ENCODE data around the gene SLC25A25. TPM values are rescaled to one million over a fixed set of nuclear protein-coding genes. Genes with fewer than 3 reads are reported as not detected.

Gene SLC25A25
- total RNA-seq, 1 donor from 2014 or later: 16.8 TPM

GRCh38 chr9:128054087-128054486 lies 13.9 kb upstream of the SLC25A25 start:
- Mint-ChIP-seq H3K27me3 (ENCODE audit: low read depth) (peaks cover 3% of the 10 kb centered on the region), H3K4me1 (peaks cover 33% of the 10 kb centered on the region), H3K27ac (ENCODE audit: unreplicated experiment) (no peak overlapping the region), H3K9me3 (no peaks in the 10 kb centered on the region), H3K36me3 (ENCODE audit: low read depth) (no peaks in the 10 kb centered on the region), H3K4me3 (no peak overlapping the region)
- no peak for TF ChIP-seq CTCF (conservative IDR thresholded peaks at IDR 0.05)
- no peak for DNase-seq (ENCODE audit: low read depth, low spot score)

GRCh38 chr9:128055344-128056040 lies 12.5 kb upstream of the SLC25A25 start:
- Mint-ChIP-seq H3K27ac (ENCODE audit: unreplicated experiment) (peak overlapping the region; percentile 35), H3K36me3 (ENCODE audit: low read depth) (no peaks in the 10 kb centered on the region), H3K9me3 (no peaks in the 10 kb centered on the region), H3K27me3 (ENCODE audit: low read depth) (peaks cover 3% of the 10 kb centered on the region), H3K4me3 (no peak overlapping the region), H3K4me1 (peaks cover 27% of the 10 kb centered on the region)
- TF ChIP-seq CTCF (conservative IDR thresholded peaks at IDR 0.05): no peak
- no peak for DNase-seq (ENCODE audit: low read depth, low spot score)

- Mint-ChIP-seq H3K9me3 (no peaks in the 10 kb centered on the region), H3K36me3 (ENCODE audit: low read depth) (no peaks in the 10 kb centered on the region), H3K27me3 (ENCODE audit: low read depth) (peaks cover 3% of the 10 kb centered on the region), H3K4me1 (peaks cover 27% of the 10 kb centered on the region), H3K4me3 (no peak overlapping the region), H3K27ac (ENCODE audit: unreplicated experiment) (no peak overlapping the region)
- no peak for DNase-seq (ENCODE audit: low read depth, low spot score)
- no peak for TF ChIP-seq CTCF (conservative IDR thresholded peaks at IDR 0.05)
These were observed 11.9 kb upstream of the SLC25A25 start for GRCh38 chr9:128056086-128056485.

GRCh38 chr9:128056887-128057723 lies 10.9 kb upstream of the SLC25A25 start:
- DNase-seq (ENCODE audit: low read depth, low spot score): no peak
- no peak for TF ChIP-seq CTCF (conservative IDR thresholded peaks at IDR 0.05)
- H3K27me3 Mint-ChIP-seq (ENCODE audit: low read depth): peaks cover 3% of the 10 kb centered on the region
- no peaks in the 10 kb centered on the region for H3K36me3 Mint-ChIP-seq (ENCODE audit: low read depth)
- H3K4me1 Mint-ChIP-seq: peaks cover 27% of the 10 kb centered on the region
- H3K9me3 Mint-ChIP-seq: no peaks in the 10 kb centered on the region
- peak overlapping the region; percentile 5 for H3K4me3 Mint-ChIP-seq
- H3K27ac Mint-ChIP-seq (ENCODE audit: unreplicated experiment): peak overlapping the region; percentile 28

GRCh38 chr9:128057724-128058409 lies 10.2 kb upstream of the SLC25A25 start:
- H3K4me3 Mint-ChIP-seq: no peak overlapping the region
- H3K9me3 Mint-ChIP-seq: no peaks in the 10 kb centered on the region
- no peaks in the 10 kb centered on the region for H3K36me3 Mint-ChIP-seq (ENCODE audit: low read depth)
- no peak for DNase-seq (ENCODE audit: low read depth, low spot score)
- H3K27ac Mint-ChIP-seq (ENCODE audit: unreplicated experiment): peak overlapping the region; percentile 15
- H3K4me1 Mint-ChIP-seq: peaks cover 27% of the 10 kb centered on the region
- no peak for TF ChIP-seq CTCF (conservative IDR thresholded peaks at IDR 0.05)
- H3K27me3 Mint-ChIP-seq (ENCODE audit: low read depth): peaks cover 3% of the 10 kb centered on the region

All from neural crest cell (in vitro differentiated cells).